Measurements from ENCODE around the gene TBC1D10A. TPM values are rescaled to one million over a fixed set of nuclear protein-coding genes. Genes with fewer than 3 reads are reported as not detected.

Gene TBC1D10A
- total RNA-seq, 1 experiment from 2014 or later: 8.4 TPM

DNA sequence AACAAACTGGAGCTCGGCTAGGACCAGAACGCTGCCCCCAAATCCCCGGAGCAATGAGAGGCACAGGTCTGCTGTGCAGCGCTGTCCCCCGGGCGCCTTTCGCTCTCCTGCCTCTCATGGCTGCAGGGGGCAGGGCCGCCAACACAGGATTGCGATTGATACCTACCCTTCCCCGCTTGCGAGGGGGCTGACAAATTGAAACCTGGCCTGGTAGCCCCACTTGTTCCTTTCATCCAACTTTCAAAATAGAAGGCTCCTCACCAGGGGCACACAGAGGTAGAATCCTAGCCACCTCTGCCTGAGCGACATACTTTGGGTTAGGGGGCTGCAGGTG is 36.8 kb downstream of the TBC1D10A start:
- no peaks in the 10 kb centered on the region for H3K27me3 Mint-ChIP-seq (ENCODE audit: low read depth)
- H3K27ac Mint-ChIP-seq: no peak overlapping the region
- H2BK20ac ChIP-seq (ENCODE audit: low read depth, low read length, poor library complexity, severe bottlenecking): no peak overlapping the region
- H3K4ac ChIP-seq (ENCODE audit: low read depth, low read length): no peak overlapping the region
- H2BK5ac ChIP-seq (ENCODE audit: insufficient read length, low read length): no peak overlapping the region
- no peak overlapping the region for H2BK15ac ChIP-seq (ENCODE audit: low read depth, low read length)
- peak overlapping the region; percentile 67 to 81 for H3K4me3 Mint-ChIP-seq
- no peak overlapping the region for H3K9ac ChIP-seq (ENCODE audit: extremely low read depth, insufficient read length, low read length)
- no peak for DNase-seq
- H2AK5ac ChIP-seq (ENCODE audit: insufficient read length, low read length): no peak overlapping the region
- H3K14ac ChIP-seq (ENCODE audit: insufficient read depth, low read length): 0 out of 2 replicates have a peak overlapping the region, but pooled peaks have one; percentile 4
- H3K4me1 Mint-ChIP-seq: peaks cover 5 to 16% of the 10 kb centered on the region in 2 experiments
- H3K36me3 Mint-ChIP-seq (ENCODE audit: insufficient read depth in 1 of 3, low read depth in 3 of 3): peaks cover 4 to 14% (median 5%) of the 10 kb centered on the region in 3 experiments; a peak in 5 of 7 replicates
- H3K23me2 ChIP-seq (ENCODE audit: insufficient read length, low read depth, low read length, poor library complexity, severe bottlenecking): peaks cover 8% of the 10 kb centered on the region
- no peaks in the 10 kb centered on the region for H3K27me3 ChIP-seq (ENCODE audit: insufficient read depth, low read length)
- H3K9me3 ChIP-seq (ENCODE audit: control insufficient read depth, low read depth, low read length): no peaks in the 10 kb centered on the region
- no peak overlapping the region for H3K23ac ChIP-seq (ENCODE audit: insufficient read length, low read depth, low read length)
- no peak overlapping the region for H4K5ac ChIP-seq (ENCODE audit: insufficient read length, low read depth, low read length)
- H3K27ac ChIP-seq (ENCODE audit: insufficient read length, low read depth, low read length): no peak overlapping the region
- H3K9me3 Mint-ChIP-seq: no peaks in the 10 kb centered on the region
- H4K8ac ChIP-seq (replicated peaks; ENCODE audit: insufficient read length, low read depth, low read length): no peak overlapping the region
- no peak overlapping the region for H2AFZ ChIP-seq (ENCODE audit: low read length)
- no peak for TF ChIP-seq CTCF (conservative IDR thresholded peaks at IDR 0.05)
- no peak overlapping the region for H2BK12ac ChIP-seq (ENCODE audit: insufficient read length, low read depth, low read length)
- H3K4me1 ChIP-seq (ENCODE audit: insufficient read depth, low read length): no peaks in the 10 kb centered on the region; the same call in 1 of the 2 replicates
- H3K79me2 ChIP-seq (ENCODE audit: insufficient read depth, low read length): no peaks in the 10 kb centered on the region
- H3K79me1 ChIP-seq (ENCODE audit: insufficient read depth, low read depth, low read length, poor library complexity, severe bottlenecking): no peaks in the 10 kb centered on the region
- no peak overlapping the region for H3K18ac ChIP-seq (ENCODE audit: insufficient read length, low read depth, low read length)
- WGBS (ENCODE audit: extremely low coverage, insufficient read length, low lambda C conversion rate): no CpG with 5 or more reads among the region's 12 CpGs
- H4K91ac ChIP-seq (ENCODE audit: insufficient read length, low read depth, low read length): no peak overlapping the region
- H3K56ac ChIP-seq (ENCODE audit: insufficient read length, low read depth, low read length): no peak overlapping the region
- H3T11ph ChIP-seq (ENCODE audit: low read length): no peak overlapping the region
- H2BK120ac ChIP-seq (ENCODE audit: low read depth, low read length, poor library complexity, severe bottlenecking): no peak overlapping the region
- peak overlapping the region; percentile 85 for H3K4me2 ChIP-seq (ENCODE audit: insufficient read depth, insufficient read length, low read length)
- H4K20me1 ChIP-seq (ENCODE audit: control insufficient read depth, insufficient read depth, insufficient read length): no peaks in the 10 kb centered on the region

All from H9 (cell line).